WTC11 (cell line): ENCODE measurements around the gene GALNT18.

Source experiments
- ESRRA ChIP-seq: sonication (generic); formaldehyde crosslinking; IDR thresholded peaks from 2 replicates; pipeline ENCODE4 v1.8.1; 2022; ENCODE audit warnings: mild to moderate bottlenecking, missing genetic modification reagents, borderline replicate concordance
- FOXP1 ChIP-seq: sonication (generic); formaldehyde crosslinking; IDR thresholded peaks from 2 replicates; pipeline ENCODE4 v1.8.0; 2022; ENCODE audit warnings: missing genetic modification reagents, mild to moderate bottlenecking, moderate library complexity, borderline replicate concordance
- SP1 ChIP-seq: sonication (generic); formaldehyde crosslinking; conservative IDR thresholded peaks from 2 replicates; pipeline ENCODE4 v1.8.1; 2022; ENCODE audit warnings: missing genetic modification reagents
- TF ChIP-seq, protein P1 (sequence below): fragments of 200-600 bp; IDR thresholded peaks from 2 replicates; pipeline ENCODE4 v1.8.0; 2022; ENCODE audit warnings: antibody characterized with exemption

DNA sequence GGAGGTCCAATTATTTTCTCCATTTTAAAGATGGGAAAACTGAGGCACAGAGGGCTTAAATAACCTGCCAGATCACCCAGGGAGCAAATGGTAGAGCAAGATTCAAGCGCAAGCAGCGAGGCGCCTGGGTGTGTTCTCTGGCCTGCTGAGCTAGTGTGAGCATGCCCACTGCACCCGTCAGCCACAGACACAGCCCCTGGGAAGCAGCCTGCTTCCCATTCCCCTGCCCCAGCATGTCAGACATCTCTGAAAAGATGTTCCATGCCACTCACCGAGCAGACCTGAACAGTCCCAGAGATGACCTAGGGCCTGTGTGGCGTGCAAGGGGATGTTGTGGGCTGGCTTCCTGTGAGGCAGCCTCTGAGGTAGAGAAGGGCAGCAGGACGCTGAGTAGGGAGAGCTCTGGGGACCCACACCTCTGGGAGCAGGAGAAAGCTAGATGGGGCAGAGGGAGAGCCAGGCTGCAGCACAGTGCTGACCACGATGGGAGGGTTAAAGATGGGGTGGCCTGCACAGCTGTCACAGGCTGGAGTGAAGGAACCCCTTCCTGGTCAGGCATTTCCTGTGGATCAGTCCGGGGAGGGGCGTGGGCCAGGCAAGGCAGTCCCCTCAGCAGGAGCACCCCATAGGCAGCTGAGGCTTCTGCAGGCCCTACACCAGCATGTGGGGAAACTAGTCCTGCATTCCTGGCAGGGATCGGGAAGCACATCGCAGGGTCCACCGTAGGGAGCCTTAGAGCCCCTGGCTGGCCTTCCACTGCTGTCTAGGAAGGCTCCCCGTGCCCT, 101.4 kb downstream of the GALNT18 start:
- TF ChIP-seq FOXP1 (CRISPR knock-in tag) (no peak), ESRRA (no peak), SP1 (CRISPR knock-in tag) (no peak)
- TF ChIP-seq, protein P1, sequence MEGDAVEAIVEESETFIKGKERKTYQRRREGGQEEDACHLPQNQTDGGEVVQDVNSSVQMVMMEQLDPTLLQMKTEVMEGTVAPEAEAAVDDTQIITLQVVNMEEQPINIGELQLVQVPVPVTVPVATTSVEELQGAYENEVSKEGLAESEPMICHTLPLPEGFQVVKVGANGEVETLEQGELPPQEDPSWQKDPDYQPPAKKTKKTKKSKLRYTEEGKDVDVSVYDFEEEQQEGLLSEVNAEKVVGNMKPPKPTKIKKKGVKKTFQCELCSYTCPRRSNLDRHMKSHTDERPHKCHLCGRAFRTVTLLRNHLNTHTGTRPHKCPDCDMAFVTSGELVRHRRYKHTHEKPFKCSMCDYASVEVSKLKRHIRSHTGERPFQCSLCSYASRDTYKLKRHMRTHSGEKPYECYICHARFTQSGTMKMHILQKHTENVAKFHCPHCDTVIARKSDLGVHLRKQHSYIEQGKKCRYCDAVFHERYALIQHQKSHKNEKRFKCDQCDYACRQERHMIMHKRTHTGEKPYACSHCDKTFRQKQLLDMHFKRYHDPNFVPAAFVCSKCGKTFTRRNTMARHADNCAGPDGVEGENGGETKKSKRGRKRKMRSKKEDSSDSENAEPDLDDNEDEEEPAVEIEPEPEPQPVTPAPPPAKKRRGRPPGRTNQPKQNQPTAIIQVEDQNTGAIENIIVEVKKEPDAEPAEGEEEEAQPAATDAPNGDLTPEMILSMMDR = no peak
